OCI-LY7 (cell line): ENCODE results near the gene ZBTB20. TPM values are rescaled to one million over a fixed set of nuclear protein-coding genes. Genes with fewer than 3 reads are reported as not detected.

Experiments
- BruUV-seq: library from RNA; stranded (reverse); fragments of 400-500 nt; replicated peaks from 2 replicates; lab custom pipeline; 2021; lab: Mats Ljungman, UMichigan
- CTCF ChIA-PET: fragments of 300-600 bp; sonication (Branson Sonifier 250); formaldehyde crosslinking; loops from one replicate; lab custom pipeline; 2022; ENCODE audit warnings: antibody characterized with exemption; ENCODE audit not compliant: unreplicated experiment; lab: Charles Lee
- POLR2A ChIA-PET: fragments of 300-600 bp; sonication (Branson Sonifier 250); formaldehyde crosslinking; loops from one replicate; lab custom pipeline; 2022; ENCODE audit warnings: antibody characterized with exemption; lab: Charles Lee
- DNase-seq: peaks from one replicate; pipeline ENCODE4 v3.0.0-alpha.2; 2015; ENCODE audit warnings: low spot score
- H2AFZ ChIP-seq: fragments of 200-600 bp; sonication (generic), shearing (Covaris generic); 2 replicates; pipeline ENCODE4 v1.6.1; 2014; ENCODE audit warnings: mild to moderate bottlenecking, antibody characterized with exemption, low read length, moderate library complexity
- H3K27ac ChIP-seq: fragments of 200-600 bp; sonication (generic); 2 replicates; pipeline ENCODE4 v1.5.1; 2014; ENCODE audit warnings: mixed run types, low read depth, mild to moderate bottlenecking, moderate library complexity, low read length, inconsistent platforms; ENCODE audit not compliant: poor library complexity, severe bottlenecking
- H3K36me3 ChIP-seq: fragments of 200-600 bp; sonication (generic); 2 replicates; pipeline ENCODE4 v1.6.1; 2014; ENCODE audit warnings: mild to moderate bottlenecking, antibody characterized with exemption, low read length, moderate library complexity, mixed read lengths; ENCODE audit not compliant: insufficient read depth
- H3K4me1 ChIP-seq: fragments of 200-600 bp; sonication (generic); 2 replicates; pipeline ENCODE4 v1.5.1; 2014; ENCODE audit warnings: mild to moderate bottlenecking, low read length; ENCODE audit not compliant: insufficient read depth, poor library complexity, severe bottlenecking
- H3K4me2 ChIP-seq: fragments of 200-600 bp; sonication (generic); 2 replicates; pipeline ENCODE4 v1.6.1; 2014; ENCODE audit warnings: mild to moderate bottlenecking, low read length
- H3K4me3 ChIP-seq: fragments of 200-600 bp; sonication (generic); 2 replicates; pipeline ENCODE4 v1.5.1; 2014; ENCODE audit warnings: mild to moderate bottlenecking, low read depth, low read length; ENCODE audit not compliant: poor library complexity, severe bottlenecking
- H3K79me2 ChIP-seq: fragments of 200-600 bp; sonication (generic); 2 replicates; pipeline ENCODE4 v1.6.1; 2016; ENCODE audit warnings: low read depth, mild to moderate bottlenecking, low read length, moderate library complexity, mixed read lengths; ENCODE audit not compliant: insufficient read depth
- H3K9me2 ChIP-seq: fragments of 200-600 bp; sonication (generic); 2 replicates; pipeline ENCODE4 v1.6.1; 2016; ENCODE audit warnings: mild to moderate bottlenecking, low read length, mixed read lengths; ENCODE audit not compliant: insufficient read depth
- H3K9me3 ChIP-seq: fragments of 200-600 bp; sonication (generic); 2 replicates; pipeline ENCODE4 v1.6.1; 2014; ENCODE audit warnings: mild to moderate bottlenecking, mixed run types, low read length, mixed read lengths
- H4K20me1 ChIP-seq: fragments of 200-600 bp; sonication (generic); 2 replicates; pipeline ENCODE4 v1.6.1; 2014; ENCODE audit warnings: mild to moderate bottlenecking, antibody characterized with exemption, low read length, moderate library complexity, mixed read lengths; ENCODE audit not compliant: insufficient read depth
- EZH2phosphoT487 ChIP-seq: fragments of 200-600 bp; sonication (generic); IDR thresholded peaks from 2 replicates; pipeline ENCODE4 v1.6.1; 2018; ENCODE audit warnings: low read depth, borderline replicate concordance, mild to moderate bottlenecking, mixed run types, antibody characterized with exemption, low read length, moderate library complexity, mixed read lengths
- intact Hi-C: fragments of 100-400 bp; cut with micrococcal nuclease; formaldehyde crosslinking; loops from one replicate; pipeline ENCODE4 v1.10.0; 2022; ENCODE audit not compliant: unreplicated experiment
- total RNA-seq, 2 experiments: library from RNA; depleted of rRNA in 1 of 2; stranded (reverse); fragments of >200 nt in 1 of 2; shearing (Covaris generic) in 1 of 2; gene quantifications; 2 replicates each; pipeline ENCODE4 v1.2.3, GENCODE V29; 2014 to 2022
- TF ChIP-seq, protein P1 (sequence below): fragments of 200-600 bp; sonication (generic); conservative IDR thresholded peaks from 2 replicates; pipeline ENCODE4 v1.5.1; 2014; ENCODE audit warnings: mild to moderate bottlenecking, antibody characterized with exemption, low read length, moderate library complexity, mixed read lengths

The ZBTB20 gene
- total RNA-seq, 2 experiments from 2014 or later: 5.5 to 11.8 TPM

DNA sequence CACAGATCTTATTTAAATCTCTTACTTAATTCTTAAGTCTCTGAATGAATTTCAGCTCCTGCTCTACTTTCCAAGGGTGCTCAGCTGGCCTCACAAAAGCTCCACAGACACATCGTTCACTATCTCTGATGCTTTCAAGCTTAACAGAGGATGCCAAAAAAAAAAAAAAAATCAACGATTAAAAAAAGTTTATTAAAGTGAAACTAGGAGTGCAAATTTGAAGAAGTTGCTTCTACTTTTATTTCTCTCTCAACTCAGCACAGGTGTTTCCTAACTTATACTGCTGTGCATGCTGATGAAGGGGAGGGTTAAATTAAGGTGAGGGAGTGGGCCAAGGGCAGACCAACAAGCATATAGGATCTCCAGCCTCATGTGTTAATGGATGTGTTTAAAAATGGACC lies 696.0 kb downstream of the ZBTB20 start:
- no peaks in the 10 kb centered on the region for H4K20me1 ChIP-seq
- H2AFZ ChIP-seq: peak overlapping the region; percentile 76; the same call in 1 of the 2 replicates
- H3K27ac ChIP-seq: peak overlapping the region; percentile 56
- H3K4me3 ChIP-seq: peak overlapping the region; percentile 70
- CTCF ChIA-PET: interaction anchor here (0.9 kb wide), 1 partner anchor 238 kb away, joined by 3 read pairs; no protein-coding TSS in a partner anchor
- peak; percentile 53 for DNase-seq
- no peak for TF ChIP-seq EZH2phosphoT487
- TF ChIP-seq, protein P1, sequence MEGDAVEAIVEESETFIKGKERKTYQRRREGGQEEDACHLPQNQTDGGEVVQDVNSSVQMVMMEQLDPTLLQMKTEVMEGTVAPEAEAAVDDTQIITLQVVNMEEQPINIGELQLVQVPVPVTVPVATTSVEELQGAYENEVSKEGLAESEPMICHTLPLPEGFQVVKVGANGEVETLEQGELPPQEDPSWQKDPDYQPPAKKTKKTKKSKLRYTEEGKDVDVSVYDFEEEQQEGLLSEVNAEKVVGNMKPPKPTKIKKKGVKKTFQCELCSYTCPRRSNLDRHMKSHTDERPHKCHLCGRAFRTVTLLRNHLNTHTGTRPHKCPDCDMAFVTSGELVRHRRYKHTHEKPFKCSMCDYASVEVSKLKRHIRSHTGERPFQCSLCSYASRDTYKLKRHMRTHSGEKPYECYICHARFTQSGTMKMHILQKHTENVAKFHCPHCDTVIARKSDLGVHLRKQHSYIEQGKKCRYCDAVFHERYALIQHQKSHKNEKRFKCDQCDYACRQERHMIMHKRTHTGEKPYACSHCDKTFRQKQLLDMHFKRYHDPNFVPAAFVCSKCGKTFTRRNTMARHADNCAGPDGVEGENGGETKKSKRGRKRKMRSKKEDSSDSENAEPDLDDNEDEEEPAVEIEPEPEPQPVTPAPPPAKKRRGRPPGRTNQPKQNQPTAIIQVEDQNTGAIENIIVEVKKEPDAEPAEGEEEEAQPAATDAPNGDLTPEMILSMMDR: no peak
- no peaks in the 10 kb centered on the region for H3K36me3 ChIP-seq
- no peaks in the 10 kb centered on the region for H3K9me3 ChIP-seq
- POLR2A ChIA-PET: interaction anchor here (0.5 to 9.8 kb wide), 16 partner anchors 10 to 1961 kb away, joined by 3 to 108 read pairs (median 4); no protein-coding TSS in a partner anchor
- peaks cover 67% of the 10 kb centered on the region for H3K4me1 ChIP-seq
- intact Hi-C loops: loop anchor here (1.0 to 10.0 kb wide), 5 partner anchors 119 to 616 kb away; partner anchors contain the start of genes CCDC191, GRAMD1C and QTRT2
- BruUV-seq: no TSS peak
- no peaks in the 10 kb centered on the region for H3K9me2 ChIP-seq
- no peaks in the 10 kb centered on the region for H3K79me2 ChIP-seq
- peak overlapping the region; percentile 89 for H3K4me2 ChIP-seq

DNA sequence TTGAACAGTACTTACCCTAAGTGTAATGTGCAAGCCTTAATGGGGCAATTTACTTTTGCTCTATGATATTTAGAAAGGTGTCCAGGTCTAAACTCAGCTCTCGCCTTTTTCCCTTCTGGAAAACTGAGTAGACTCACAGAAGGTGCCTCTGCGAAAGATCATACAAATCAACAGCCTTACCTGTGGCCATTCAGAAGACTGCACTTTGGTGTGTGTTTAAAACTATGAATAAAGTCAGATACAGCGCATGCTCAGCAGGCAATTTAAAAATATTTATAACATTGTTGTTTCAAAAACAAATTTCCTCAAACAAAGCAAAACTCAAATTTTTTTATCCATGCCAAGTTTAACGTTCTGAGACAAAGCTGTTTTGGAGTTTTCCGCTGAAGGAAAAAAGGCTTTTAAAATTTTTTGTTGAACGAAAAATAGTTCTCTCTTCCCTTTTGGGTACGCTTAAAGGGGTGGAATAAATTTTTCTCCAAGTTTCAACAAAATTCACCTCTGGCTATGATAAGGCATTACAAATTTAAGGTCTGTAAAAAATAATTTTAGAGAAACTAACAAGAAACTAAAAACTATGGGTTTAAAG lies 697.0 kb downstream of the ZBTB20 start:
- Histone ChIP-seq H3K9me2 (no peaks in the 10 kb centered on the region), H4K20me1 (no peaks in the 10 kb centered on the region), H2AFZ (peak overlapping the region; percentile 76; the same call in 1 of the 2 replicates), H3K36me3 (no peaks in the 10 kb centered on the region), H3K9me3 (no peaks in the 10 kb centered on the region), H3K4me3 (peak overlapping the region; percentile 70), H3K27ac (peak overlapping the region; percentile 56), H3K4me1 (peaks cover 58% of the 10 kb centered on the region), H3K79me2 (no peaks in the 10 kb centered on the region), H3K4me2 (peak overlapping the region; percentile 89)
- intact Hi-C loops: loop anchor here (5.0 to 10.0 kb wide), 4 partner anchors 118 to 615 kb away; partner anchors contain the start of genes CCDC191, GRAMD1C and QTRT2
- peak; percentile 54 for DNase-seq
- TF ChIP-seq, protein P1: no peak
- TF ChIP-seq EZH2phosphoT487: no peak
- BruUV-seq: TSS peak; percentile 13
- ChIA-PET CTCF (interaction anchor here (0.6 to 1.1 kb wide), 2 partner anchors 14 to 22 kb away, joined by 4 read pairs; no protein-coding TSS in a partner anchor), POLR2A (interaction anchor here (0.6 to 9.8 kb wide), 10 partner anchors 11 to 696 kb away, joined by 3 to 108 read pairs (median 4); no protein-coding TSS in a partner anchor)
